GM10266 (cell line): ENCODE measurements around the gene VWA7.
"Not testable (repeated sequence)": the region's sequence is repeated elsewhere in the genome, so short reads cannot be mapped to it uniquely, and the experiment has no call there.

Experiments
- DNase-seq: peaks from one replicate; pipeline ENCODE4 v3.0.0; 2012; ENCODE audit errors: extremely low spot score
- CTCF ChIP-seq: IDR thresholded peaks from 2 replicates; pipeline ENCODE4 v1.5.1; 2012; ENCODE audit warnings: mild to moderate bottlenecking, low read depth; ENCODE audit not compliant: control insufficient read depth, insufficient read depth; ENCODE audit errors: missing control alignments

VWA7 gene

GRCh38 chr6:31819871-31820299, 42.8 kb upstream of the VWA7 start:
- peak; percentile 1 for DNase-seq

GRCh38 chr6:31817929-31818511, 40.9 kb upstream of the VWA7 start:
- DNase-seq, result not testable (repeated sequence)

More at GRCh38 chr6:31819871-31820299, 42.8 kb upstream of the VWA7 start:
- TF ChIP-seq CTCF, result no peak

- DNase-seq, result peak; percentile 19
Observed at GRCh38 chr6:31817133-31817928, 40.2 kb upstream of the VWA7 start.

GRCh38 chr6:31815025-31815838, 38.1 kb upstream of the VWA7 start, which contains the start of the genes HSPA1A and HSPA1L:
TSS of gene HSPA1A (plus strand) at chr6:31815543. CDS start at chr6:31815757, 214 bp downstream.
TSS of gene HSPA1L (minus strand) at chr6:31815283. CDS start at chr6:31811972, 3,311 bp downstream.
- DNase-seq, result peak; percentile 89

GRCh38 chr6:31814677-31815024, 37.5 kb upstream of the VWA7 start:
- DNase-seq, result peak; percentile 80

More at GRCh38 chr6:31815025-31815838, 38.1 kb upstream of the VWA7 start, which contains the start of the genes HSPA1A and HSPA1L:
- TF ChIP-seq CTCF, result no peak

GRCh38 chr6:31813465-31813849, 36.3 kb upstream of the VWA7 start:
- DNase-seq, result no peak
- TF ChIP-seq CTCF, result no peak

More at GRCh38 chr6:31814677-31815024, 37.5 kb upstream of the VWA7 start:
- no peak for TF ChIP-seq CTCF

GRCh38 chr6:31811645-31812044, 34.5 kb upstream of the VWA7 start:
- TF ChIP-seq CTCF, result no peak
- no peak for DNase-seq

GRCh38 chr6:31808599-31808998, 31.5 kb upstream of the VWA7 start:
- not testable (repeated sequence) for DNase-seq
